A549 (cell line): ENCODE data around the gene ULBP3.

Experiments
- CEBPB ChIP-seq, 2 experiments: fragments of >200 bp in 1 of 2; sonication (Bioruptor Twin) in 1 of 2; formaldehyde crosslinking in 1 of 2; IDR thresholded peaks; 2 replicates each; pipeline ENCODE4 v1.6.1; 2012 to 2016
- CTCF ChIP-seq: fragments of >200 bp; sonication (Bioruptor Twin); formaldehyde crosslinking; IDR thresholded peaks from 3 replicates; pipeline ENCODE4 v1.5.1; 2016
- EHMT2 ChIP-seq: fragments of 200-600 bp; sonication (generic); IDR thresholded peaks from 2 replicates; pipeline ENCODE4 v1.6.1; 2016; ENCODE audit warnings: antibody characterized with exemption, low read depth, mild to moderate bottlenecking, moderate library complexity
- EP300 ChIP-seq, 2 experiments: fragments of >200 bp; sonication (Bioruptor Twin); formaldehyde crosslinking; IDR thresholded peaks; 2 replicates in 1 of 2; 3 replicates in 1 of 2; pipeline ENCODE4 v1.6.1; 2016 to 2017
- FOSL2 ChIP-seq, 2 experiments: fragments of 450-650 bp in 1 of 2; fragments of >200 bp in 1 of 2; sonication (Bioruptor Twin) in 1 of 2; formaldehyde crosslinking; IDR thresholded peaks; 2 replicates each; pipeline versions ENCODE4 v1.5.0 to v1.6.1; 2016 to 2020; ENCODE audit warnings: mild to moderate bottlenecking in 1 of 2, moderate library complexity in 1 of 2
- HOXA7 ChIP-seq: fragments of 250-450 bp; sonication (Bioruptor Pico); IDR thresholded peaks from 2 replicates; pipeline ENCODE4 v1.5.0; 2020; ENCODE audit warnings: mild to moderate bottlenecking, moderate library complexity
- JUN ChIP-seq, 2 experiments: fragments of >200 bp; sonication (Bioruptor Twin); formaldehyde crosslinking; IDR thresholded peaks; 2 replicates in 1 of 2; 3 replicates in 1 of 2; pipeline ENCODE4 v1.6.1; 2016 to 2017
- JUNB ChIP-seq: fragments of >200 bp; sonication (Bioruptor Twin); formaldehyde crosslinking; IDR thresholded peaks from 2 replicates; pipeline ENCODE4 v1.6.1; 2016
- MAFK ChIP-seq: fragments of 450-650 bp; IDR thresholded peaks from 2 replicates; pipeline ENCODE4 v1.6.1; 2014; ENCODE audit not compliant: partially characterized antibody
- POLR2A ChIP-seq: IDR thresholded peaks from 2 replicates; pipeline ENCODE4 v1.6.1; 2012; ENCODE audit warnings: mild to moderate bottlenecking, low read length
- RARB ChIP-seq: fragments of 250-450 bp; sonication (Bioruptor Pico); IDR thresholded peaks from 2 replicates; pipeline ENCODE4 v1.8.0; 2021; ENCODE audit warnings: mild to moderate bottlenecking, moderate library complexity
- SMC3 ChIP-seq: fragments of >200 bp; sonication (Bioruptor Twin); formaldehyde crosslinking; IDR thresholded peaks from 3 replicates; pipeline ENCODE4 v1.6.1; 2018; ENCODE audit warnings: inconsistent platforms
- USF2 ChIP-seq: fragments of 450-650 bp; IDR thresholded peaks from 2 replicates; pipeline ENCODE4 v1.6.1; 2014; ENCODE audit warnings: antibody characterized with exemption

- no peak for TF ChIP-seq CTCF
- no peak for TF ChIP-seq CEBPB (IDR thresholded peaks at IDR 0.05)
- TF ChIP-seq POLR2A, result no peak
- no peak for TF ChIP-seq USF2
- no peak for TF ChIP-seq EP300 (IDR thresholded peaks at IDR 0.05)
- TF ChIP-seq EHMT2, result no peak
- no peak for TF ChIP-seq RARB (CRISPR knock-in tag)
- no peak for TF ChIP-seq FOSL2 (IDR thresholded peaks at IDR 0.05)
- TF ChIP-seq FOSL2 (CRISPR knock-in tag; IDR thresholded peaks at IDR 0.05), result no peak
- TF ChIP-seq SMC3, result no peak
- TF ChIP-seq MAFK, result no peak
- no peak for TF ChIP-seq HOXA7 (CRISPR knock-in tag)
- TF ChIP-seq JUN (IDR thresholded peaks at IDR 0.05), result no peak
- no peak for TF ChIP-seq JUNB
Measured at GRCh38 chr6:150079604-150080003, 10.7 kb upstream of the ULBP3 start.
